ENCODE results near the gene NEO1. TPM values are rescaled to one million over a fixed set of nuclear protein-coding genes. Genes with fewer than 3 reads are reported as not detected.
A peak's percentile ranks its signal among the peaks of the same experiment; 100 is the strongest.

Gene NEO1
- total RNA-seq, 5 donors from 2014 or later (not counting 1 experiment from before 2014, with no cell fraction given), result 5.0 to 16.6 (median 10.2) TPM

- H3K27ac Mint-ChIP-seq, result no peak overlapping the region
- peaks cover 0 to 24% of the 10 kb centered on the region in 2 experiments for H3K27me3 ChIP-seq (replicated peaks in 1 of 2; ENCODE audit: control insufficient read depth in 2 of 2, extremely low read depth in 1 of 2, insufficient read depth in 2 of 2, low read length in 1 of 2)
- no peak overlapping the region for H3K4me3 Mint-ChIP-seq
- ChIA-PET POLR2A (interaction anchor here in 1 of 2 donors (0.6 kb wide), 2 partner anchors 486 to 860 kb away, joined by 3 read pairs; no protein-coding TSS in a partner anchor), CTCF (no interaction called here)
- ATAC-seq (replicated peaks in 1 of 4), result no peak
- H3K9me3 ChIP-seq, result no peaks in the 10 kb centered on the region
- H3K27ac ChIP-seq (ENCODE audit: low read length), result no peak overlapping the region
- no peaks in the 10 kb centered on the region for H3K36me3 Mint-ChIP-seq
- H3K9me3 Mint-ChIP-seq, result no peaks in the 10 kb centered on the region
- no peak overlapping the region for H3K4me3 ChIP-seq (ENCODE audit: control insufficient read depth in 1 of 2, extremely low read depth in 1 of 2, low read length in 1 of 2)
- peaks cover 40 to 44% of the 10 kb centered on the region in 2 donors for H3K27me3 Mint-ChIP-seq
- no peaks in the 10 kb centered on the region for H3K4me1 ChIP-seq (ENCODE audit: control insufficient read depth in 1 of 2, extremely low read depth in 1 of 2, insufficient read depth in 2 of 2, low read length in 2 of 2)
- no peaks in the 10 kb centered on the region for H3K36me3 ChIP-seq (ENCODE audit: control insufficient read depth in 2 of 2, extremely low read depth in 1 of 2, insufficient read depth in 1 of 2, low read length in 1 of 2)
- 58% methylated on average over 4 of the region's 13 CpGs for WGBS (ENCODE audit: insufficient coverage)
- no peaks in the 10 kb centered on the region for H3K4me1 Mint-ChIP-seq
- DNase-seq, result no peak
These were observed 42.9 kb upstream of the NEO1 start for GRCh38 chr15:73009066-73010056.

- H3K27me3 Mint-ChIP-seq, result peaks cover 34 to 36% of the 10 kb centered on the region in 2 donors
- H3K36me3 Mint-ChIP-seq, result no peaks in the 10 kb centered on the region
- H3K4me3 ChIP-seq (ENCODE audit: control insufficient read depth in 1 of 2, extremely low read depth in 1 of 2, low read length in 1 of 2), result no peak overlapping the region
- DNase-seq (no peak), ATAC-seq (replicated peaks in 1 of 4) (no peak)
- 84% methylated on average over 3 of the region's 10 CpGs for WGBS (ENCODE audit: insufficient coverage)
- H3K27me3 ChIP-seq (replicated peaks in 1 of 2; ENCODE audit: control insufficient read depth in 2 of 2, extremely low read depth in 1 of 2, insufficient read depth in 2 of 2, low read length in 1 of 2), result peaks cover 0 to 20% of the 10 kb centered on the region in 2 experiments
- peaks cover 0 to under 1% (median 0%) of the 10 kb centered on the region in 3 donors for H3K4me1 Mint-ChIP-seq
- H3K4me3 Mint-ChIP-seq, result no peak overlapping the region
- H3K27ac Mint-ChIP-seq, result no peak overlapping the region
- no peaks in the 10 kb centered on the region for H3K36me3 ChIP-seq (ENCODE audit: control insufficient read depth in 2 of 2, extremely low read depth in 1 of 2, insufficient read depth in 1 of 2, low read length in 1 of 2)
- H3K9me3 ChIP-seq, result no peaks in the 10 kb centered on the region
- H3K27ac ChIP-seq (ENCODE audit: low read length), result no peak overlapping the region
- no peaks in the 10 kb centered on the region for H3K4me1 ChIP-seq (ENCODE audit: control insufficient read depth in 1 of 2, extremely low read depth in 1 of 2, insufficient read depth in 2 of 2, low read length in 2 of 2)
- no peaks in the 10 kb centered on the region for H3K9me3 Mint-ChIP-seq
- POLR2A ChIA-PET, result no interaction called here
- CTCF ChIA-PET, result no interaction called here
These were observed 41.8 kb upstream of the NEO1 start for GRCh38 chr15:73010154-73011152.

- no peak overlapping the region for H3K27ac Mint-ChIP-seq
- ChIA-PET POLR2A (no interaction called here), CTCF (no interaction called here)
These were observed 37.4 kb upstream of the NEO1 start for GRCh38 chr15:73014904-73015303.

GRCh38 chr15:73015493-73015892 lies 36.8 kb upstream of the NEO1 start:
- H3K4me3 ChIP-seq (ENCODE audit: control insufficient read depth in 1 of 2, extremely low read depth in 1 of 2, low read length in 1 of 2), result no peak overlapping the region
- Mint-ChIP-seq H3K4me1 (peaks cover 0 to 4% (median 0%) of the 10 kb centered on the region in 3 donors), H3K4me3 (no peak overlapping the region), H3K36me3 (no peaks in the 10 kb centered on the region), H3K27me3 (peaks cover 11 to 20% of the 10 kb centered on the region in 2 donors), H3K27ac (no peak overlapping the region), H3K9me3 (no peaks in the 10 kb centered on the region)
- ATAC-seq (replicated peaks in 1 of 4), result no peak
- peaks cover 0 to 10% of the 10 kb centered on the region in 2 experiments for H3K27me3 ChIP-seq (replicated peaks in 1 of 2; ENCODE audit: control insufficient read depth in 2 of 2, extremely low read depth in 1 of 2, insufficient read depth in 2 of 2, low read length in 1 of 2)
- 97% methylated on average over 3 of the region's 6 CpGs for WGBS (ENCODE audit: insufficient coverage)
- no peaks in the 10 kb centered on the region for H3K4me1 ChIP-seq (ENCODE audit: control insufficient read depth in 1 of 2, extremely low read depth in 1 of 2, insufficient read depth in 2 of 2, low read length in 2 of 2)
- no peak overlapping the region for H3K27ac ChIP-seq (ENCODE audit: low read length)
- CTCF ChIA-PET, result no interaction called here
- no peaks in the 10 kb centered on the region for H3K36me3 ChIP-seq (ENCODE audit: control insufficient read depth in 2 of 2, extremely low read depth in 1 of 2, insufficient read depth in 1 of 2, low read length in 1 of 2)
- POLR2A ChIA-PET, result no interaction called here
- no peak for DNase-seq
- no peaks in the 10 kb centered on the region for H3K9me3 ChIP-seq

More at GRCh38 chr15:73014904-73015303, 37.4 kb upstream of the NEO1 start:
- Mint-ChIP-seq H3K4me1 (peaks cover 0 to 4% (median 0%) of the 10 kb centered on the region in 3 donors), H3K36me3 (no peaks in the 10 kb centered on the region), H3K4me3 (no peak overlapping the region), H3K9me3 (no peaks in the 10 kb centered on the region), H3K27me3 (peaks cover 16 to 21% of the 10 kb centered on the region in 2 donors)
- H3K4me1 ChIP-seq (ENCODE audit: control insufficient read depth in 1 of 2, extremely low read depth in 1 of 2, insufficient read depth in 2 of 2, low read length in 2 of 2), result no peaks in the 10 kb centered on the region
- H3K9me3 ChIP-seq, result no peaks in the 10 kb centered on the region
- H3K27me3 ChIP-seq (replicated peaks in 1 of 2; ENCODE audit: control insufficient read depth in 2 of 2, extremely low read depth in 1 of 2, insufficient read depth in 2 of 2, low read length in 1 of 2), result peaks cover 0 to 10% of the 10 kb centered on the region in 2 experiments
- H3K4me3 ChIP-seq (ENCODE audit: control insufficient read depth in 1 of 2, extremely low read depth in 1 of 2, low read length in 1 of 2), result no peak overlapping the region
- no peak for ATAC-seq (replicated peaks in 1 of 4)
- no CpG with 5 or more reads among the region's 1 CpG for WGBS (ENCODE audit: insufficient coverage)
- no peak overlapping the region for H3K27ac ChIP-seq (ENCODE audit: low read length)
- no peaks in the 10 kb centered on the region for H3K36me3 ChIP-seq (ENCODE audit: control insufficient read depth in 2 of 2, extremely low read depth in 1 of 2, insufficient read depth in 1 of 2, low read length in 1 of 2)
- no peak for DNase-seq

GRCh38 chr15:73017987-73018386 lies 34.3 kb upstream of the NEO1 start:
- no peak overlapping the region for H3K4me3 ChIP-seq (ENCODE audit: control insufficient read depth in 1 of 2, extremely low read depth in 1 of 2, low read length in 1 of 2)
- no peak for ATAC-seq (replicated peaks in 1 of 4)
- H3K36me3 ChIP-seq (ENCODE audit: control insufficient read depth in 2 of 2, extremely low read depth in 1 of 2, insufficient read depth in 1 of 2, low read length in 1 of 2), result no peaks in the 10 kb centered on the region
- no peaks in the 10 kb centered on the region for H3K9me3 ChIP-seq
- H3K27me3 ChIP-seq (replicated peaks in 1 of 2; ENCODE audit: control insufficient read depth in 2 of 2, extremely low read depth in 1 of 2, insufficient read depth in 2 of 2, low read length in 1 of 2), result peaks cover 0 to 7% of the 10 kb centered on the region in 2 experiments
- WGBS (ENCODE audit: insufficient coverage), result no CpG with 5 or more reads among the region's 1 CpG
- no peak overlapping the region for H3K27ac ChIP-seq (ENCODE audit: low read length)
- no peak for DNase-seq
- H3K4me1 Mint-ChIP-seq, result peaks cover 0 to 4% (median 0%) of the 10 kb centered on the region in 3 donors
- no peak overlapping the region for H3K4me3 Mint-ChIP-seq
- H3K27me3 Mint-ChIP-seq, result peaks cover 21 to 35% of the 10 kb centered on the region in 2 donors
- H3K9me3 Mint-ChIP-seq, result no peaks in the 10 kb centered on the region
- ChIA-PET POLR2A (no interaction called here), CTCF (no interaction called here)
- H3K36me3 Mint-ChIP-seq, result no peaks in the 10 kb centered on the region
- no peak overlapping the region for H3K27ac Mint-ChIP-seq
- H3K4me1 ChIP-seq (ENCODE audit: control insufficient read depth in 1 of 2, extremely low read depth in 1 of 2, insufficient read depth in 2 of 2, low read length in 2 of 2), result no peaks in the 10 kb centered on the region

DNA sequence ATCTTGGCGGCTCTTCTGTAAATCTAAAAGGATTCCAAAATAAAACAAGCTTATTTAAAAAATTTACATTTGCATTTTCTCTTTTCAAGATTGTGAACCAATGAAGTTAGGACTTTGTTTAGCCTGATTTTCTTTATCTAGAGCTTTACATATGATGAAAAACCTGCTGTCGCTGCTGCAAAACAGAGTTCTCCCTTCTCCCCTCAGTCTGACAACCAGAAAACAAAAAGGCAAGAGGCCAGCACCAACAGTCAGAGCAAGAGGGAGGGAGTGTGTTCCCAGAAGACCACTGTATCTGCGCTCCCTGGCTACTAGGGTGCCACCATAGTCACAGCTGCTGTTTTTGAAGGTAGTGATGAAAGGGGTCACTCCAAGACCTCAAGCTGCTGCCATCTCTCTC lies 33.1 kb upstream of the NEO1 start:
- ChIA-PET CTCF (no interaction called here), POLR2A (no interaction called here)
- H3K4me3 ChIP-seq (ENCODE audit: control insufficient read depth in 1 of 2, extremely low read depth in 1 of 2, low read length in 1 of 2), result no peak overlapping the region
- peaks cover 21 to 35% of the 10 kb centered on the region in 2 donors for H3K27me3 Mint-ChIP-seq
- H3K27ac Mint-ChIP-seq, result peak overlapping the region in 1 of 2 donors; percentile 41
- ATAC-seq (replicated peaks in 1 of 4) (no peak), DNase-seq (no peak)
- 100% methylated on average over 1 of the region's 3 CpGs for WGBS (ENCODE audit: insufficient coverage)
- H3K4me1 ChIP-seq (ENCODE audit: control insufficient read depth in 1 of 2, extremely low read depth in 1 of 2, insufficient read depth in 2 of 2, low read length in 2 of 2), result no peaks in the 10 kb centered on the region
- H3K9me3 Mint-ChIP-seq, result no peaks in the 10 kb centered on the region
- H3K27ac ChIP-seq (ENCODE audit: low read length), result no peak overlapping the region
- H3K36me3 Mint-ChIP-seq, result no peaks in the 10 kb centered on the region
- H3K27me3 ChIP-seq (replicated peaks in 1 of 2; ENCODE audit: control insufficient read depth in 2 of 2, extremely low read depth in 1 of 2, insufficient read depth in 2 of 2, low read length in 1 of 2), result peaks cover 0 to 14% of the 10 kb centered on the region in 2 experiments
- no peaks in the 10 kb centered on the region for H3K9me3 ChIP-seq
- H3K4me1 Mint-ChIP-seq, result peaks cover 0 to 4% (median 0%) of the 10 kb centered on the region in 3 donors
- H3K4me3 Mint-ChIP-seq, result no peak overlapping the region
- no peaks in the 10 kb centered on the region for H3K36me3 ChIP-seq (ENCODE audit: control insufficient read depth in 2 of 2, extremely low read depth in 1 of 2, insufficient read depth in 1 of 2, low read length in 1 of 2)
